RWPE2 (cell line): ENCODE measurements around the gene TPH2.

Source experiments
- ATAC-seq: fragments of 200-7000 bp; cut with Tn5 transposase; 3 replicates; pipeline ENCODE4 v1.9.1; 2021; ENCODE audit warnings: low read depth
- DNase-seq: peaks from one replicate; pipeline ENCODE4 v3.0.0-alpha.2; 2020; ENCODE audit warnings: low spot score
- H3K27ac ChIP-seq: fragments of 450-650 bp; 2 replicates; pipeline ENCODE4 v1.5.1; 2017; ENCODE audit warnings: mild to moderate bottlenecking; ENCODE audit not compliant: poor library complexity, severe bottlenecking
- H3K27me3 ChIP-seq: fragments of 250-450 bp; sonication (Bioruptor Pico); 2 replicates; pipeline ENCODE4 v1.5.1; 2021; ENCODE audit warnings: mild to moderate bottlenecking, moderate library complexity; ENCODE audit not compliant: insufficient read depth, poor library complexity, severe bottlenecking
- H3K36me3 ChIP-seq: fragments of 250-450 bp; sonication (Bioruptor Pico); 2 replicates; pipeline ENCODE4 v1.5.1; 2020; ENCODE audit warnings: low read depth, mild to moderate bottlenecking, moderate library complexity
- H3K4me1 ChIP-seq: fragments of 250-450 bp; sonication (Bioruptor Pico); 2 replicates; pipeline ENCODE4 v1.5.1; 2021; ENCODE audit warnings: mild to moderate bottlenecking, moderate library complexity; ENCODE audit not compliant: insufficient read depth, poor library complexity, severe bottlenecking
- H3K4me3 ChIP-seq: fragments of 250-450 bp; sonication (Bioruptor Pico); 2 replicates; pipeline ENCODE4 v1.5.1; 2021; ENCODE audit warnings: mild to moderate bottlenecking, moderate library complexity; ENCODE audit not compliant: severe bottlenecking
- H3K9me3 ChIP-seq: fragments of 250-450 bp; sonication (Bioruptor Pico); 2 replicates; pipeline ENCODE4 v1.5.1; 2021; ENCODE audit warnings: mild to moderate bottlenecking, moderate library complexity; ENCODE audit not compliant: severe bottlenecking
- CTCF ChIP-seq: fragments of 450-650 bp; IDR thresholded peaks from one replicate; pipeline ENCODE4 v1.5.1; 2017; ENCODE audit warnings: mild to moderate bottlenecking, moderate library complexity; ENCODE audit not compliant: poor library complexity, severe bottlenecking

Gene TPH2

GRCh38 chr12:71981149-71981548, 42.5 kb downstream of the TPH2 start:
- no peaks in the 10 kb centered on the region for H3K27me3 ChIP-seq
- no peaks in the 10 kb centered on the region for H3K4me1 ChIP-seq
- ATAC-seq, result no peak
- H3K36me3 ChIP-seq, result no peaks in the 10 kb centered on the region
- no peak for TF ChIP-seq CTCF
- DNase-seq, result no peak
- no peaks in the 10 kb centered on the region for H3K9me3 ChIP-seq
- H3K4me3 ChIP-seq, result no peak overlapping the region
- no peak overlapping the region for H3K27ac ChIP-seq

- H3K4me3 ChIP-seq, result no peak overlapping the region
- no peaks in the 10 kb centered on the region for H3K4me1 ChIP-seq
- TF ChIP-seq CTCF, result no peak
- no peaks in the 10 kb centered on the region for H3K9me3 ChIP-seq
- H3K36me3 ChIP-seq, result no peaks in the 10 kb centered on the region
- no peak for ATAC-seq
- H3K27ac ChIP-seq, result no peak overlapping the region
- H3K27me3 ChIP-seq, result peaks cover 9% of the 10 kb centered on the region
- no peak for DNase-seq
Measured at GRCh38 chr12:71994715-71995114, 56.1 kb downstream of the TPH2 start.

GRCh38 chr12:71999795-72000194, 61.1 kb downstream of the TPH2 start:
- peaks cover 7% of the 10 kb centered on the region for H3K27me3 ChIP-seq
- no peaks in the 10 kb centered on the region for H3K4me1 ChIP-seq
- no peak for DNase-seq
- no peak for TF ChIP-seq CTCF
- H3K9me3 ChIP-seq, result no peaks in the 10 kb centered on the region
- H3K27ac ChIP-seq, result no peak overlapping the region
- H3K36me3 ChIP-seq, result no peaks in the 10 kb centered on the region
- no peak overlapping the region for H3K4me3 ChIP-seq
- ATAC-seq, result peak; percentile 69

- H3K27me3 ChIP-seq, result peaks cover 16% of the 10 kb centered on the region
- no peaks in the 10 kb centered on the region for H3K36me3 ChIP-seq
- no peak overlapping the region for H3K27ac ChIP-seq
- TF ChIP-seq CTCF, result no peak
- no peak overlapping the region for H3K4me3 ChIP-seq
- no peak for DNase-seq
- no peaks in the 10 kb centered on the region for H3K9me3 ChIP-seq
- no peak for ATAC-seq
- no peaks in the 10 kb centered on the region for H3K4me1 ChIP-seq
Measured at GRCh38 chr12:72000969-72001648, 62.5 kb downstream of the TPH2 start.

GRCh38 chr12:72006766-72007165, 68.1 kb downstream of the TPH2 start:
- Histone ChIP-seq H3K36me3 (no peaks in the 10 kb centered on the region), H3K9me3 (no peaks in the 10 kb centered on the region), H3K4me1 (no peaks in the 10 kb centered on the region), H3K4me3 (no peak overlapping the region), H3K27ac (no peak overlapping the region), H3K27me3 (peaks cover 20% of the 10 kb centered on the region)
- TF ChIP-seq CTCF, result no peak
- no peak for ATAC-seq
- no peak for DNase-seq
